ENCODE data around the gene FOXS1. TPM values are rescaled to one million over a fixed set of nuclear protein-coding genes. Genes with fewer than 3 reads are reported as not detected.
A peak's percentile ranks its signal among the peaks of the same experiment; 100 is the strongest.

FOXS1 gene
- total RNA-seq, 1 experiment from 2014 or later, result 0.22 TPM

- Histone ChIP-seq H3K79me2 (ENCODE audit: insufficient read depth, low read length) (no peaks in the 10 kb centered on the region), H3K23me2 (ENCODE audit: insufficient read length, low read depth, low read length, poor library complexity, severe bottlenecking) (no peaks in the 10 kb centered on the region), H3K56ac (ENCODE audit: insufficient read length, low read depth, low read length) (no peak overlapping the region), H4K91ac (ENCODE audit: insufficient read length, low read depth, low read length) (no peak overlapping the region), H3K4me2 (ENCODE audit: insufficient read depth, insufficient read length, low read length) (no peak overlapping the region), H4K8ac (replicated peaks; ENCODE audit: insufficient read length, low read depth, low read length) (no peak overlapping the region), H2BK15ac (ENCODE audit: low read depth, low read length) (no peak overlapping the region), H3T11ph (ENCODE audit: low read length) (no peak overlapping the region), H2AFZ (ENCODE audit: low read length) (no peak overlapping the region), H3K18ac (ENCODE audit: insufficient read length, low read depth, low read length) (no peak overlapping the region), H3K4ac (ENCODE audit: low read depth, low read length) (no peak overlapping the region), H4K5ac (ENCODE audit: insufficient read length, low read depth, low read length) (no peak overlapping the region), H4K20me1 (ENCODE audit: control insufficient read depth, insufficient read depth, insufficient read length) (no peaks in the 10 kb centered on the region), H3K9me3 (ENCODE audit: control insufficient read depth, low read depth, low read length) (no peaks in the 10 kb centered on the region), H2AK5ac (ENCODE audit: insufficient read length, low read length) (no peak overlapping the region), H2BK12ac (ENCODE audit: insufficient read length, low read depth, low read length) (no peak overlapping the region), H3K79me1 (ENCODE audit: insufficient read depth, low read depth, low read length, poor library complexity, severe bottlenecking) (no peaks in the 10 kb centered on the region), H3K23ac (ENCODE audit: insufficient read length, low read depth, low read length) (no peak overlapping the region), H2BK5ac (ENCODE audit: insufficient read length, low read length) (no peak overlapping the region), H3K14ac (ENCODE audit: insufficient read depth, low read length) (no peak overlapping the region), H2BK20ac (ENCODE audit: low read depth, low read length, poor library complexity, severe bottlenecking) (no peak overlapping the region), H3K27ac (ENCODE audit: insufficient read length, low read depth, low read length) (no peak overlapping the region), H2BK120ac (ENCODE audit: low read depth, low read length, poor library complexity, severe bottlenecking) (no peak overlapping the region), H3K9ac (ENCODE audit: extremely low read depth, insufficient read length, low read length) (no peak overlapping the region), H3K27me3 (ENCODE audit: insufficient read depth, low read length) (no peaks in the 10 kb centered on the region), H3K4me1 (ENCODE audit: insufficient read depth, low read length) (no peaks in the 10 kb centered on the region)
- Mint-ChIP-seq H3K4me3 (no peak overlapping the region), H3K27me3 (ENCODE audit: low read depth) (peaks cover 2% of the 10 kb centered on the region), H3K27ac (peak overlapping the region in 1 of 3 experiments; percentile 40; a peak in 1 of 7 replicates), H3K4me1 (peaks cover 20 to 21% of the 10 kb centered on the region in 2 experiments), H3K9me3 (no peaks in the 10 kb centered on the region), H3K36me3 (ENCODE audit: insufficient read depth in 1 of 3, low read depth in 3 of 3) (no peaks in the 10 kb centered on the region)
- DNase-seq, result no peak
- TF ChIP-seq, protein P1, sequence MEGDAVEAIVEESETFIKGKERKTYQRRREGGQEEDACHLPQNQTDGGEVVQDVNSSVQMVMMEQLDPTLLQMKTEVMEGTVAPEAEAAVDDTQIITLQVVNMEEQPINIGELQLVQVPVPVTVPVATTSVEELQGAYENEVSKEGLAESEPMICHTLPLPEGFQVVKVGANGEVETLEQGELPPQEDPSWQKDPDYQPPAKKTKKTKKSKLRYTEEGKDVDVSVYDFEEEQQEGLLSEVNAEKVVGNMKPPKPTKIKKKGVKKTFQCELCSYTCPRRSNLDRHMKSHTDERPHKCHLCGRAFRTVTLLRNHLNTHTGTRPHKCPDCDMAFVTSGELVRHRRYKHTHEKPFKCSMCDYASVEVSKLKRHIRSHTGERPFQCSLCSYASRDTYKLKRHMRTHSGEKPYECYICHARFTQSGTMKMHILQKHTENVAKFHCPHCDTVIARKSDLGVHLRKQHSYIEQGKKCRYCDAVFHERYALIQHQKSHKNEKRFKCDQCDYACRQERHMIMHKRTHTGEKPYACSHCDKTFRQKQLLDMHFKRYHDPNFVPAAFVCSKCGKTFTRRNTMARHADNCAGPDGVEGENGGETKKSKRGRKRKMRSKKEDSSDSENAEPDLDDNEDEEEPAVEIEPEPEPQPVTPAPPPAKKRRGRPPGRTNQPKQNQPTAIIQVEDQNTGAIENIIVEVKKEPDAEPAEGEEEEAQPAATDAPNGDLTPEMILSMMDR (conservative IDR thresholded peaks at IDR 0.05), result no peak
- no CpG with 5 or more reads among the region's 17 CpGs for WGBS (ENCODE audit: extremely low coverage, insufficient read length, low lambda C conversion rate)
These were observed 13.6 kb downstream of the FOXS1 start for GRCh38 chr20:31831771-31832306.
